Frontal cortex (tissue), 4 donors: ENCODE measurements around the gene HNRNPA1. TPM values are rescaled to one million over a fixed set of nuclear protein-coding genes. Genes with fewer than 3 reads are reported as not detected.
A peak's percentile ranks its signal among the peaks of the same experiment; 100 is the strongest.
"Not testable (repeated sequence)": the region's sequence is repeated elsewhere in the genome, so short reads cannot be mapped to it uniquely, and the experiment has no call there.

ENCODE experiments used
- DNase-seq, 2 donors: peaks; one replicate each; pipeline ENCODE4 v3.0.0; 2012; ENCODE audit warnings: low spot score in 2 of 2
- FAIRE-seq: peaks from 2 replicates; lab custom pipeline; 2012; peaks lifted over from hg19 to GRCh38; lab: Jason Lieb, UNC
- total RNA-seq: library from RNA; depleted of rRNA; stranded (reverse); fragments of >200 nt; gene quantifications from one replicate; pipeline ENCODE4 v1.2.3, GENCODE V29; 2014
- donor health status: control.
- donor health status: control.
- donor health status: control.

Gene HNRNPA1
- total RNA-seq, 1 donor from 2014 or later, result 679 TPM

DNA sequence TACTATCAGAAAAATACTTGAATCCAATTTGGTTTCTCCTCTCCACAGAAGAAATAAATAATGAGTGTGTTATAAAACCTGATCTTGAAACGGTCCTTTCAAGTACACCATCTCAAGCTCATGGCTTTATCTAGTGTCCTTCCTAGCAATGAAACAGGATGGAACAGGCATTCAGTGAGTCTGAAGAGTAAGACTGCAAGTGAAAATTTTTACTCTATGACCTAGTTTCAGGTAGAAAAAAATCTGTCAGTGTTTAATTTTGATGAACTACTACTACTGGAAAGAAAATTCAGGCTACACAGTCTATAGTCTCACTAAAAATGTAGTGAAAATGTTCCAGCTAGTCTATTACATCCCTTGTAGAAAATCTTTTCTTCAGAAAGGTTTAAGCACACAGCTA is 8.3 kb upstream of the HNRNPA1 start:
- DNase-seq (no peak), FAIRE-seq (no peak)

DNA sequence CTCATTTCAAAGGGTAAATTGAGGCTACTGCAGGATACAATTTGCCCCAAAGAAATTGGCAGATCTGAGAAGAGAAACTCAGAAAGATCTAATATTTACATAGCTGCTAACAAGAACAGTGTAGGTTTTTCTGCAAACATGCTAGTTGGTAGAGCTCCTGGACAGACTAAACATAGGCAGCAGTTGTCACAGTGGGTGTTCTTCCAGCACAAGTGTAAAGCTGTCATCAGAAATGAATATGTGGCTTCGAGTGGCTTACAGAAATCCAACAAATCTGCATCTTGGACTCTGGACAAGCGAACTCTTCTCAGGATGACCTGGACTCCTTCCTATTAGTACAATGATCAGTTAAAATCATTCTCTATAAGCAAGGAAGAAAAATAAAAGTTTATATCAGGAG is 6.5 kb upstream of the HNRNPA1 start:
- FAIRE-seq (no peak), DNase-seq (no peak)

DNA sequence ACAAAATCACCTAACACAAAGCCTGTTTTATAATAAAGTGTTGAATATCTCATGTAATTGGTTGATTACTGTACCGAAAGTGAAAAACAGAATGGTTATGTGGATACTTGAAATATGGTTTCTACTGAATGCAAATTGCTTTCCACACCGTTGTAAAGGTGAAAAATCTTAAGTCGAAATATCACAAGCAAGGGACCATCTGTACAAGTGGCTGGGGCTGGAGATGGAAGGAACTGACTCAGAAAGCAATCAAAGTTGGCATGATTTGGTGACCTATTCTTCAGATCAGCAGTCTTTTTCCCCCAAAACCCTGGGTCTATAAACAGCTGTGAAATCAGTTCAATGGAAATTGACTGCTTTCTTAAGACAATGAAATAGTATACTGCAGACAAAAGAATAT is 4.2 kb upstream of the HNRNPA1 start:
- DNase-seq (no peak), FAIRE-seq (no peak)

DNA sequence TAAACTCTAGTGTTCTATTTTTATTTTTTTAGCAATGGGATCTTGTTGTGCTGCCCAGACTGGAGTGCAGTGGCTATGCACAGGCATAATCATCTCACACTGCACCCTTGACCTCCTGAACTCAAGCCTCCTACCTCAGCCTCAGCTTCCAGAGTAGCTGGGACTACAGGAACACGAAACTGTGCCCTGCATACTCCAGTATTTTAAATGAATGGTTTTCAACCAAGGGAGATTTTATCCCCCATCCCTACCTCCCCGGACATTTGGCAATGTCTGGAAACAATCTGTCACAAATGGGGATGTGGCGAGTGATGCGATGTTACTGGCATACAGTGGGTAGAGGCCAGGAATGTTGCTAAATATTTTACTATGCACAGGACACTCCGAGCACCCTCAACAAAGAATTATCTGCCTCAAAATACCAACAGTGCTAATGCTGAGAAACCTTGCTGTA is 2.7 kb upstream of the HNRNPA1 start:
- FAIRE-seq, result no peak
- DNase-seq, result no peak

DNA sequence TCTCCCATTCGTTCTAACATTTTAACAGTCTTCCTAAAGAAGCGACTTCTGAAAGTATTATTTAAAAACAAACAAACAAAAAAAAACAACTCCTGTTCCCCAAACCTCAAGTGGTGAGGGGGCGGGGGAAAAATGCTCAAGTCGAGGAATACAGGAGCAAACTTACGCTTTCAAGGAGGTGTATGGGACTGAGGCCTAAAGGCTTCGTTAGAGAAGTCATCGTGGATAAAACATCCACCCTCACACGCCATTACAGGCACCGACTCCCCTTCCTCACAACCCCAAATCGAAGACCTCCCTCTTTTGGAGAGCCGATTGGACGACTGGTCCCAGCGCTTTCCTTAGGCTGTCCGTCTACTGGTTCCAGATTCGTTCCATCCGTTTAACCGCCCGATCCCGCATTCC is 1.3 kb upstream of the HNRNPA1 start:
- FAIRE-seq (no peak), DNase-seq (no peak)

DNA sequence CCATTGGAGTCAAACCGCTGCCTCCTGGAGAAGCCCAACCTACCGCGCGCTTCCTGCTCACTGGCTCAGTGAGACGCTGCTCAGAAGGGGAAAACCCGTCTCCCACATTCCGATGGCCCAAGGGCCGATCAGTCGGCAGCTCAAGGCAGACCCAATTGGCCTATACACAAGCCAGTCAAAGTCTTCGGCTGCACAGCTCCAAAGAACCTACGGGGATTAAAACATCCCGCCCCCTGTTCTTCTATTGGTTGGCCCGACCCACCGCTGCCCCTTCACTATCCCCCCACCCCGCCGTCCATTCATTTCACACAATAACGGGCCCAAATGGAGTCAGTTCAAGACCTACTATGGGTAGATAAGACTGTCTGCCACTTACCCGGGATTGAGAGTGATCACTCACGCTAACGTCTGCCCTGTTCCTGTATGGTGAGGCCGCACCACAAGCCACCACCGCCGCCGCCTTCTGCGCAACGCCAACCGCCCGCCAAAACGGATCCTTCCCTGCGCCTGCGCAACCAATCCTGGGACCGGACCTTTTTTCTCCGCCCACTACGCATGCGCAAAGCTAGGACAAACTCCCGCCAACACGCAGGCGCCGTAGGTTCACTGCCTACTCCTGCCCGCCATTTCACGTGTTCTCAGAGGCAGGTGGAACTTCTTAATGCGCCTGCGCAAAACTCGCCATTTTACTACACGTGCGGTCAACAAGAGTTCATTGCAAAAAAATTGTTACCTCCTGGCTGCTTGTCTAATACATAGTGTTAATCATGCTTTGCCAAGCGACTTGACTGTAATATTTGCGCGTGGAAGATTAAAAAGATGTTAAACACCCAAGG is 676 bp upstream of the HNRNPA1 start, which contains the start of gene CBX5:
Gene CBX5 (minus strand): TSS at position 491 of the 836 bp plus-strand sequence. CDS start 22,472 bp downstream, outside the sequence.
- DNase-seq (peak; percentile 77 to 86), FAIRE-seq (no peak)

DNA sequence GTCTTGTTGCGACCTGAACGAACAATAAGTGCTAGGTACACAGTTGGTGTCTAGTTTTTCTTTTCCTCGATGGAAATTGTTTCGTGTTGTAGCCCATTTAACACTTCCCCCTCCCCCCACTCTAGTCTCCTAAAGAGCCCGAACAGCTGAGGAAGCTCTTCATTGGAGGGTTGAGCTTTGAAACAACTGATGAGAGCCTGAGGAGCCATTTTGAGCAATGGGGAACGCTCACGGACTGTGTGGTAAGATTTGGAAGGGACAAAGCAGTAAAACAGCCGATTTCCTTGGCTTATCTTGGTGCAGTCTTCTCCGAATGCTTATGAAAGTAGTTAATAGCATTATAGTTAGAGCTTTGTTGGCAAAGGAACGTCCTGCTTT is 724 bp downstream of the HNRNPA1 start:
- not testable (repeated sequence) for DNase-seq, FAIRE-seq

DNA sequence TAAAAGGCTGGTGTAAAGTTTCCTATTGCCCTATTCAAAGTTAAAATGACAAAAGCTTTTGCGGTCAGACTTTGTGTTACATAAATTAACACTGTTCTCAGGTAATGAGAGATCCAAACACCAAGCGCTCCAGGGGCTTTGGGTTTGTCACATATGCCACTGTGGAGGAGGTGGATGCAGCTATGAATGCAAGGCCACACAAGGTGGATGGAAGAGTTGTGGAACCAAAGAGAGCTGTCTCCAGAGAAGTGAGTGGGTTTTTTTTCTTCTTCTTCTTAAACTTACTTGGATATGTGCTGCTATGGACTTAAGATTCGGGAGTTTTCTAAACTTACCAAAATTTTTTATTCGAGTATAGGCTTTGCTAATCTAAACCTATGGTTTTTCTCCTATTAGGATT is 1.2 kb downstream of the HNRNPA1 start:
- not testable (repeated sequence) for FAIRE-seq, DNase-seq

DNA sequence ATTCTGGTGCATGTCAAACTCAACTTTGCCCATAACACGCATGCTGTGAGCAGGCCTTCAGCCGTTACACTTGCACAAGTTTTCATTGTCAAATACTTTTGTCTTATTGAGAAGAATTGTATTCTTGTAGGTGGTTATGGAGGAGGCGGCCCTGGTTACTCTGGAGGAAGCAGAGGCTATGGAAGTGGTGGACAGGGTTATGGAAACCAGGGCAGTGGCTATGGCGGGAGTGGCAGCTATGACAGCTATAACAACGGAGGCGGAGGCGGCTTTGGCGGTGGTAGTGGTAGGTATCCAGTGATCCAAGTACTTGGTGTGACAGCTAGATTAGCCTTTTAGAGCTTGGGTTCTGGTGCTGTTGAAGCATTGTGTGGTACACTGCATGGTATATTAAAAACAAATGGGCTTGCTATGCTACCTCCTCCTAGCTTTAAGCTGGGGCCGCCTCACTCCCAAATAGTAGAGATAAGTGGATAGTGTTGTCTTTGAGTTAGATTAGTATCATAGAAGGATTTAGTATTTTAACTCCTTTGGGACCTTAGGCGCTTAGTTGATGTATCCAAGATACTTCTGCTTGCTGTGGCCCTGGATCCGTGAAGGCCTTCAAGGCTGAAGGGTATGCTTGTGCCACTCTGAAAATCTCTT is 2.5 kb downstream of the HNRNPA1 start:
- DNase-seq (no peak), FAIRE-seq (no peak)

DNA sequence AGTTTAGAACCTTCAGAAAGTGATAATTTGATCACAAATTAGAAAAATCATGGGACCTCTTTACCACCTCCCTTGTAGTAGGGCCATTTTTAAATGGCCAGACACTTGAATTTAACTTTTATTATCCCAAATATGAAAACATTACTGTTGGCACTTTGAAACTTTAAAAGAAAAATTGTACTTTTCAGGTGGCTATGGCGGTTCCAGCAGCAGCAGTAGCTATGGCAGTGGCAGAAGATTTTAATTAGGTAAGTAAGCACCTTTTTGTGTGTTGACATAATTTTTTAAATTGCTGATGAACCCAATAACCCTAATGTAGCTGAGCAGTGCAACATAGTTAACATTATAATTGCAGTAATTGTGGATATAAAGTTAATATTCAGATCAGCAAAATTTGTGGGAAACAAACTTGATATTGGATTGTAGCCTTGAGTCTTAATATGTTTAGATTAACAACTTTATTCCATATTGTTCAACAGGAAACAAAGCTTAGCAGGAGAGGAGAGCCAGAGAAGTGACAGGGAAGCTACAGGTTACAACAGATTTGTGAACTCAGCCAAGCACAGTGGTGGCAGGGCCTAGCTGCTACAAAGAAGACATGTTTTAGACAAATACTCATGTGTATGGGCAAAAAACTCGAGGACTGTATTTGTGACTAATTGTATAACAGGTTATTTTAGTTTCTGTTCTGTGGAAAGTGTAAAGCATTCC is 3.7 kb downstream of the HNRNPA1 start:
- not testable (repeated sequence) for FAIRE-seq, DNase-seq

DNA sequence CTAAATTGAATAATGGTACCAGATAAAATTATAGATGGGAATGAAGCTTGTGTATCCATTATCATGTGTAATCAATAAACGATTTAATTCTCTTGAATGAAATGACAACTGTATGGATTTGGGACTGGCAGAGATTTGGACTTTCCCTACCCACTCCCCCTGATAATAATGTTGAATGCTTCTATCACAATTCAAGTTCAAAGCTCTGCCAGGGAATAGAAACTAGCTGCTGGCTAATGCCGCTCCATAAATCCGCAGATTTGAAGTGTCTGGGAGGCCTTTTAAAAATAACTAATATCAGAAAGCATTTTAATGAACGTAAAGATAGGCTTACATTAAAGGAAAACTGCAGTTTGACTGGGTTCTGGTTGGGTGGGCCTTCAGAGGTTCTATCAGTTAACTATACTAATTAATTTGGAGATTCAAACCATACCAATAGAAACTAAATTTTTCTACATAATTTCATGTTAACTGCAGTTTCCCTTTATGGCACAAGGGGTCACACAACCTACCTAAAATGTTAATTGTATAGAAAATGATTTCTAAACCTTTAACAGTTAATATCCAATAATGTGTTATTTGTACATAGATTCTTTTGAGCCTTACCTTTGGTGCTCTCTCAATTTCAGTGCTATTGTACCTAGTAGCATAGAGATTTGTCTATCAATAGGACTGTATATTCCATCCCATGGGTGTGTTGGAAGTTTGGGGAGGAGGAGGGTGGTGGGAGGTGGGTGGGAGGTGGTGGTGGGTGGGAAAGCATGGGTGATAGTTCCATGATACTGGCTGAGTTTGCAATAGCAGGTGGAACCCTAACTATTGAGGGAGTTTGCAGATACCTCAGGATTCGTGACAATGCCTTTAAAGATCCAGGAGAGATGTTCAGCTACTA is 4.9 kb downstream of the HNRNPA1 start:
- no peak for DNase-seq
- FAIRE-seq, result no peak

DNA sequence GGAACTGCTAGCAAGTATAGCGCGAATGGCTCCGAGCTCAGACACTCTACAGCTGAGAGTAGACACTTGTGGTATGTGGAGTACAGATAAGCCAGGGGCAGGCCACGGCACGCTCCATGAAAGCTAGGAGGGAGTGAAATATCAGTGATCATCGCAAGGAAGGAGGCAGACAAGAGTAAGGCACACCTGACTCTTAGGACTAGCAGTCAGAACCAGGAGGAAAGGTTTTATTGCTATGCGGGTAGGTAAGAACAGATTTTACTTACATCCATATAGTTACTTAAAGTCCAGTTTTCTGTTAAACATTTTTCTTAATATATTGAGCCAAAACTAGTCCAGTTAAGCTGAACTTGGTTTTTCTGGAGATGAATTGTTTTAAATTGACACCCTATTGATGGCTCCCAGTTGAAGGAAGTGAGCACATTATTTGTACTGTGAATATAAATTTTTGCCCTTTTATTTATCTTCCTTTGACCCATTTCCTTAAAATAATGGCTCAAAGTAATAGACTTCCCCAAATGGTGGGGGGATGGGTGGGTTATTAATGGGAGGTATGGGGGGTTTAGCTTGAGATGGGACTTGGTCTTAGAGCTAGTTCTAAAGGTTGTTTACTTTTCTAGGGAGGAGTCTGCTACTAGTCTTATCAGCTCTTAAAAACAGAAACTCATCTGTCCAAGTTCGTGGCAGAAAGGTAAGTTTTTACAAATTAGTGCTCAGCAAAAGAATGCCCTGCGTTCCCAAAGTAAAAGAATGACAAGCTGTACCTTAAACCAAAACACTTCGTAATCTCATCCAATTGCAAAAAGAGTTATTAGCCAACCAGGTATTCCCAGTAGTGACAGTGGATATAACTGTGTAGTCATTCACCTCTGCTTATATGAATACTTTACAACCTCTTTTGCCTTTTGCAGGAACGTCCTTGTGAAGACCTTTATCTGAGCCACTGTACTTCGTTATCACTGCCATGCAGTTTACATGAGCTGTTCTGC is 5.8 kb downstream of the HNRNPA1 start:
- FAIRE-seq, result no peak

DNA sequence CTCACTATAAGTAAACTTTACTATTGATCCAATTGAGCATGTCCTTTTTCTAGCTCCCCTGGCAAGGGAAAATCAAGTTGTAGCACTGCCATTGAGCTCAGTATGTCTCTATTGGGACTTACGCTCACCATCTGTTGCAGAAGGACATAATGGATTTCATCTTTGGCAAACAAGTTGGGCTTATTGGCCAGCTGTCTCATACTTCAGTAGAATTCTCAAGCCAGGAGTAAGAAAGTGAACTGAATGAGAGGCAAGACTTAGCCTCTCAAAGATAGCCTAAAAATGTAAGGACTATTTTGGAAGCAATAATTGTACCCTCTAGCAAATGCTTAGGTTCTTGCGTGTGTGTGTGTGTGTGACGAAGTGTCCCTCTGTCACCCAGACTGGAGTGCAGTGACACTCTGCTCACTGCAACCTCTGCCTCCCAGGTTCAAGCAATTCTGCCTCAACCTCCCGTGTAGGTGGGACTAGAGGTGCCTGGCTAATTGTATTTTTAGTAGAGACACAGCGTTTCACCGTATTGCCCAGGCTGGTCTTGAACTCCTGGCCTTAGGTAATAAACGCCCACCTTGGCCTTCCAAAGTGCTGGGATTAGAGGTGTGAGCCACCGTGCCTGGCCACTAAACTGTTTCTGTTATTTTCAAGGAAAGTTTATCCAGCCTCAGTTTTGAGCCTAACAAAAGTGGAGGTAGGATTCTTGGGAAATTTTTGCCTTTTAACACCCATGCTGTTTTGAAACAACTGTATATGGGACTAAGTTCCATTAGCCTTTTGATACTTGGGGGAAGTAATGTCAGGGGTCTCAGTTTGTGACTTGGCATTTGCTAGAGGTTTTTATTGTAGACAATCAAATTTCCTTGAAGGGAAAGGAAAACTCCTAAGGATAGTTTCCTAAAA is 7.0 kb downstream of the HNRNPA1 start:
- FAIRE-seq, result no peak
- DNase-seq, result no peak

More for the DNA sequence above, 5.8 kb downstream of the HNRNPA1 start:
- no peak for DNase-seq

DNA sequence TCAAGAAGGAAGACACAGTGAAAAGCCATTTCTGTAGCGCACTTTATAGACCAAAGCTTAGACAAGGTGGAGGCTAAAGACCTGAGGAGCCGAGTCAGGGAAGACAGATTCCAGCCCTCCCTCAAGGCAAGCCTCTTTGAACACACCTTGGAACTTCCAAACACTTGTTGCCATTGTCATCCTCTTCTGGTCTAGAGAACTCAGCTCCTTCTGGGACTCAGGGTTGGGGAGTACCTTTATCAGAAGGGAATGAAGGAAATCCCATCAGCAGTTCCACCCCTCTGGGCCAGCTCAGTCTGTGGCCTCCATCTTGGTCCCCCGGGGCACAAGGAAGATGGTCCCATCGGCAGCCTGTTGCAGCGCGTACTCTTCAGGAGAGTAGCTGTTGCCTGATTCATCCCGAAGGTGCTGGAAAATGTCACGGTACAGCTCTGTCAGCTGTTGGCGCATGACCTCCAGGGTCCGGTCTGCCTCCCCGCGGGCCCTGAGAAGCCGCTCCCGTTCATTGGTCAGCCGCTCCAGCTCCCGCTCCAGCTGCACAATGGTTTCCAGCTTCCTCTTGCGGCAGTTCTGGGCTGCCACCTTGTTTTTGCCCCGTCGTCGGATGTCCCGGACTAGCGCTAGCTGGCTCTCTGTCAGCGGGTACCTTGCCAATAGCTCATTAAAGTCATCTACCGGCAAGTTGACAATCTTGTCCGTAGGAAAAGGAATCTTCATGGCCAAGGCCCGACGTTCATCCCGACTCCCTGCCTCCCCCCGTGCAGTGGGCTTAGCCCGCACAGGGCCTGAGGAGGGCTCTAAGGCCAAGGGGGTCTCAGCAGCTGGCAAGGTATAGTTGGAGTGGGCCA is 11.8 kb downstream of the HNRNPA1 start:
- FAIRE-seq, result no peak
- no peak for DNase-seq

DNA sequence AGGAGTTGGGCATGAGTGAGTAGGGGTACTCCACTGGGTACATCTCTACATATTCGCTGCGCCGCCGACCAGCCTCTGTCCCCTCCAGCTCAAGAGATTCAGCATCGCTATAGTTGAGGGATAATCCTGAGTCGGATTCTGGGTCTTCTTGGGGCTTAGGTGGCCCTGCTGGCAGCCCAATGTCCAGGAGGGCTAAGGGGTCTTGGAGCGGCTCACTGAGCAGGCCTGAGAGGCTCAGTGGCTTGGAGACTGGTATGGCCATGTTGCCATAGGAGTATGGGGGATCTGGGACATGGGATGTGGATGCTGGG is 12.4 kb downstream of the HNRNPA1 start:
- FAIRE-seq, result no peak
- no peak for DNase-seq

DNA sequence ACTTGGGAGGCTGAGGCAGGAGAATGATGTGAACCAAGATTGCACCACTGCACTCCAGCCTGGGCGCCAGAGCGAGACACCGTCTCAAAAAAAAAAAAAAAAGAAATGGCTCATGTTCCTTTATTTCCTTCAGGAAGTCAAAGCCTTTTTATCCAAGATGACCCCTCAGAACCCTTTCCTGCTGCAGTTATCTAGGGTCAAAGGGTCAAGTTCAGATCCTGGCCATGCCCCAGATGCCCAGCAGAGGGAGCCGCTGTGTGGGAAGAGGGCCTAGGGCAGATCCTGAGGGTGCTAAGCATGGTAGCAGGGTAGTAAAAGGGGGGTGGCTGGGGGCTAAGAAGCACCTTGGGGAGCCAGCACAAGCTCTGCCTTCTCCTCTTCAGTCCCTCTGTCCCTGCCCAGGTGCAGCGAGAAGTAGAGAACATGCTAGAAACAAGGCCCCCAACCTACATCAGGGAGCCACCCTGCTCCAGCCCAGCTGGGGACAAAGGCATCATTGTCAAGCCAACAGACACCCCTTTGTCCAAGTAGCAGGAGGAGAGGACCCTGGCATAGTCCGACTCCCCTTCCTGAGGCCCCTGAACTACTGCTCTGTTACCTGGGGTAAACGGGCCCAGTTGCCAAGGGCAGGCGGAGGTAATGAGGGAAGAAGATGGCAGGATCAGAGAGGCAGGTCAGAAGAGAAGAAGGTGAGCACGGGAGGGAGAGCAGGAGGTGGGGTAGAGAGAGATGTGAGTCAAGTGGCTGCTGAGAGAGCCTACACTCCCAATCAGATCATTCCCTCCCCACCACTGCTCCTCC is 13.8 kb downstream of the HNRNPA1 start:
- peak; percentile 33 to 69 for DNase-seq
- no peak for FAIRE-seq
